WTC11 (cell line): ENCODE data around the gene LGALSL. TPM values are rescaled to one million over a fixed set of nuclear protein-coding genes. Genes with fewer than 3 reads are reported as not detected.

ENCODE experiments used
- ATAC-seq: fragments of 200-7000 bp; cut with Tn5 transposase; 2 replicates; pipeline ENCODE4 v1.10.0; 2021; ENCODE audit warnings: mild to moderate bottlenecking, moderate library complexity
- CTCF ChIA-PET: fragments of 300-600 bp; sonication (Branson Sonifier 250); formaldehyde crosslinking; loops from one replicate; lab custom pipeline; 2021; ENCODE audit warnings: antibody characterized with exemption; lab: Charles Lee
- POLR2A ChIA-PET: fragments of 350-600 bp; sonication (Branson Sonifier 250); formaldehyde crosslinking; loops from one replicate; lab custom pipeline; 2021; ENCODE audit warnings: antibody characterized with exemption; lab: Charles Lee
- DNase-seq: peaks from one replicate; pipeline ENCODE4 v3.0.0; 2021; ENCODE audit warnings: low spot score
- H3K27ac Mint-ChIP-seq: 2 replicates; pipeline ENCODE4 v1.8.0; 2021; ENCODE audit warnings: mixed read lengths
- H3K27me3 Mint-ChIP-seq: 2 replicates; pipeline ENCODE4 v1.8.0; 2021; ENCODE audit warnings: low read depth, mild to moderate bottlenecking, moderate library complexity, mixed read lengths
- H3K36me3 Mint-ChIP-seq: 2 replicates; pipeline ENCODE4 v1.8.0; 2021; ENCODE audit warnings: mixed read lengths
- H3K4me1 Mint-ChIP-seq: 2 replicates; pipeline ENCODE4 v1.8.0; 2022; ENCODE audit warnings: mixed read lengths
- H3K4me3 Mint-ChIP-seq: 2 replicates; pipeline ENCODE4 v1.8.0; 2021; ENCODE audit warnings: mild to moderate bottlenecking, moderate library complexity, mixed read lengths
- H3K9me3 Mint-ChIP-seq: 2 replicates; pipeline ENCODE4 v1.8.0; 2021; ENCODE audit warnings: mixed read lengths
- ARID4B ChIP-seq: sonication (generic); formaldehyde crosslinking; IDR thresholded peaks from 2 replicates; pipeline ENCODE4 v1.8.0; 2023; ENCODE audit warnings: missing genetic modification reagents, mild to moderate bottlenecking, borderline replicate concordance
- CDX4 ChIP-seq: fragments of 250-450 bp; sonication (Bioruptor Pico); IDR thresholded peaks from 2 replicates; pipeline ENCODE4 v1.9.0; 2021; ENCODE audit warnings: moderate library complexity, mild to moderate bottlenecking, inconsistent platforms, borderline replicate concordance
- CREB1 ChIP-seq: sonication (generic); formaldehyde crosslinking; IDR thresholded peaks from 2 replicates; pipeline ENCODE4 v1.8.0; 2023; ENCODE audit warnings: mild to moderate bottlenecking, missing genetic modification reagents
- CREM ChIP-seq: sonication (generic); formaldehyde crosslinking; IDR thresholded peaks from 2 replicates; pipeline ENCODE4 v1.8.1; 2022; ENCODE audit warnings: mild to moderate bottlenecking, missing genetic modification reagents, moderate library complexity
- FOXK1 ChIP-seq: sonication (generic); formaldehyde crosslinking; IDR thresholded peaks from 2 replicates; pipeline ENCODE4 v1.8.0; 2022; ENCODE audit warnings: mild to moderate bottlenecking, moderate library complexity, missing genetic modification reagents
- IRF2 ChIP-seq: sonication (generic); formaldehyde crosslinking; IDR thresholded peaks from 2 replicates; pipeline ENCODE4 v1.8.0; 2022; ENCODE audit warnings: low read depth, missing genetic modification reagents, borderline replicate concordance
- JAZF1 ChIP-seq: fragments of 250-450 bp; sonication (Bioruptor Pico); IDR thresholded peaks from 2 replicates; pipeline ENCODE4 v1.9.0; 2021; ENCODE audit warnings: moderate library complexity, mild to moderate bottlenecking, inconsistent platforms
- NFATC4 ChIP-seq: fragments of 250-450 bp; sonication (Bioruptor Pico); IDR thresholded peaks from 2 replicates; pipeline ENCODE4 v1.9.0; 2021; ENCODE audit warnings: mild to moderate bottlenecking
- NR3C1 ChIP-seq: sonication (generic); formaldehyde crosslinking; conservative IDR thresholded peaks from 2 replicates; pipeline ENCODE4 v1.8.1; 2023; ENCODE audit warnings: low read depth, mild to moderate bottlenecking, missing genetic modification reagents
- SOX15 ChIP-seq: fragments of 250-450 bp; sonication (Bioruptor Pico); IDR thresholded peaks from 2 replicates; pipeline ENCODE4 v1.9.0; 2021; ENCODE audit warnings: mild to moderate bottlenecking
- SP1 ChIP-seq: sonication (generic); formaldehyde crosslinking; conservative IDR thresholded peaks from 2 replicates; pipeline ENCODE4 v1.8.1; 2022; ENCODE audit warnings: missing genetic modification reagents
- TCF7 ChIP-seq: sonication (generic); formaldehyde crosslinking; IDR thresholded peaks from 2 replicates; pipeline ENCODE4 v1.8.0; 2022; ENCODE audit warnings: mild to moderate bottlenecking, low read depth, missing genetic modification reagents, moderate library complexity
- TEAD1 ChIP-seq: sonication (generic); formaldehyde crosslinking; IDR thresholded peaks from 2 replicates; pipeline ENCODE4 v1.8.0; 2022; ENCODE audit warnings: mild to moderate bottlenecking, missing genetic modification reagents
- TP53 ChIP-seq: sonication (generic); formaldehyde crosslinking; IDR thresholded peaks from 2 replicates; pipeline ENCODE4 v1.8.1; 2023; ENCODE audit warnings: mild to moderate bottlenecking, missing genetic modification reagents
- USF1 ChIP-seq: sonication (generic); formaldehyde crosslinking; IDR thresholded peaks from 2 replicates; pipeline ENCODE4 v1.8.0; 2022; ENCODE audit warnings: mild to moderate bottlenecking, missing genetic modification reagents
- USF2 ChIP-seq: sonication (generic); formaldehyde crosslinking; IDR thresholded peaks from 2 replicates; pipeline ENCODE4 v1.8.1; 2023; ENCODE audit warnings: mild to moderate bottlenecking, missing genetic modification reagents, moderate library complexity
- ZBTB21 ChIP-seq: sonication (generic); formaldehyde crosslinking; IDR thresholded peaks from 2 replicates; pipeline ENCODE4 v1.8.1; 2023; ENCODE audit warnings: mild to moderate bottlenecking, missing genetic modification reagents, borderline replicate concordance
- ZMAT4 ChIP-seq: fragments of 250-450 bp; sonication (Bioruptor Pico); IDR thresholded peaks from 2 replicates; pipeline ENCODE4 v1.9.0; 2021; ENCODE audit warnings: mild to moderate bottlenecking
- ZNF416 ChIP-seq: fragments of 250-450 bp; sonication (Bioruptor Pico); IDR thresholded peaks from 2 replicates; pipeline ENCODE4 v1.9.0; 2021; ENCODE audit warnings: mild to moderate bottlenecking, inconsistent platforms
- ZSCAN18 ChIP-seq: fragments of 250-450 bp; sonication (Bioruptor Pico); IDR thresholded peaks from 2 replicates; pipeline ENCODE4 v2.1.2; 2022; ENCODE audit warnings: mild to moderate bottlenecking, moderate library complexity
- total RNA-seq: library from RNA; stranded (reverse); gene quantifications from 3 replicates; pipeline ENCODE4 v1.2.3, GENCODE V29; 2021

LGALSL gene
- total RNA-seq, 1 experiment from 2014 or later, result 21.0 TPM

- TF ChIP-seq ARID4B (CRISPR knock-in tag) (no peak), SOX15 (no peak)
- TF ChIP-seq, all 79 proteins: peak for 0
Measured at GRCh38 chr2:64462940-64463700, 9.2 kb downstream of the LGALSL start (continued).

- Mint-ChIP-seq H3K27me3 (no peaks in the 10 kb centered on the region; the same call in 1 of the 2 replicates), H3K4me3 (no peak overlapping the region), H3K9me3 (no peaks in the 10 kb centered on the region), H3K36me3 (peaks cover 4% of the 10 kb centered on the region; the same call in 1 of the 2 replicates), H3K4me1 (peaks cover 18% of the 10 kb centered on the region), H3K27ac (no peak overlapping the region)
- ChIA-PET CTCF (interaction anchor here (0.9 to 4.1 kb wide), 2 partner anchors 24 to 133 kb away, joined by 6 to 20 read pairs; no protein-coding TSS in a partner anchor), POLR2A (no interaction called here)
- ATAC-seq (no peak), DNase-seq (no peak)
- TF ChIP-seq TCF7 (CRISPR knock-in tag), result no peak
- no peak for TF ChIP-seq NR3C1 (CRISPR knock-in tag)
- TF ChIP-seq CDX4 (CRISPR knock-in tag), result no peak
- TF ChIP-seq SP1 (CRISPR knock-in tag), result no peak
- no peak for TF ChIP-seq TEAD1 (CRISPR knock-in tag)
- TF ChIP-seq TP53 (CRISPR knock-in tag), result no peak
- TF ChIP-seq JAZF1 (CRISPR knock-in tag), result no peak
- no peak for TF ChIP-seq USF2 (CRISPR knock-in tag)
- TF ChIP-seq NFATC4 (CRISPR knock-in tag), result no peak
- no peak for TF ChIP-seq ZBTB21 (CRISPR knock-in tag)
- TF ChIP-seq ZMAT4 (CRISPR knock-in tag), result no peak
- no peak for TF ChIP-seq CREM (CRISPR knock-in tag)
- no peak for TF ChIP-seq ZSCAN18 (CRISPR knock-in tag)
- no peak for TF ChIP-seq CREB1 (CRISPR knock-in tag)
- TF ChIP-seq FOXK1, result no peak
- TF ChIP-seq ZNF416 (CRISPR knock-in tag), result no peak
- no peak for TF ChIP-seq IRF2 (CRISPR knock-in tag)
- no peak for TF ChIP-seq USF1 (CRISPR knock-in tag)
Measured at GRCh38 chr2:64463781-64464180, 9.8 kb downstream of the LGALSL start.
